ENCODE measurements around the gene TM9SF2.

GRCh38 chr13:99514801-99515200 lies 13.5 kb downstream of the TM9SF2 start:
- TF ChIP-seq FOXS1 (CRISPR knock-in tag; IDR thresholded peaks at IDR 0.05) (no peak), FOSL2 (IDR thresholded peaks at IDR 0.05) (no peak), FOSL2 (CRISPR knock-in tag; IDR thresholded peaks at IDR 0.05) (no peak), REST (IDR thresholded peaks at IDR 0.05) (no peak), EP300 (IDR thresholded peaks at IDR 0.05) (no peak), E2F6 (IDR thresholded peaks at IDR 0.05; ENCODE audit: borderline replicate concordance, low read depth) (no peak), CEBPB (IDR thresholded peaks at IDR 0.05) (no peak), RAD21 (conservative IDR thresholded peaks at IDR 0.05 in 1 of 2, IDR thresholded peaks at IDR 0.05 in 1 of 2) (no peak), ATOH8 (CRISPR knock-in tag; IDR thresholded peaks at IDR 0.05; ENCODE audit: low read depth) (no peak), MAX (IDR thresholded peaks at IDR 0.05) (no peak), CTCF (IDR thresholded peaks at IDR 0.05) (no peak)
